ENCODE measurements around the gene HPDL.

HPDL gene

GRCh38 chr1:45317166-45317565, 9.5 kb upstream of the HPDL start:
- no peaks in the 10 kb centered on the region for H4K20me1 ChIP-seq (ENCODE audit: low read depth, low read length)
- no peak overlapping the region for H3K4me2 ChIP-seq (ENCODE audit: low read depth, low read length, poor library complexity, severe bottlenecking)
- H3K36me3 ChIP-seq (ENCODE audit: low read length) = no peaks in the 10 kb centered on the region
- no peak overlapping the region for H3K27ac ChIP-seq (ENCODE audit: low read depth, low read length)
- no peak for TF ChIP-seq EZH2phosphoT487 (conservative IDR thresholded peaks at IDR 0.05; ENCODE audit: low read length)
- TF ChIP-seq, protein P1, sequence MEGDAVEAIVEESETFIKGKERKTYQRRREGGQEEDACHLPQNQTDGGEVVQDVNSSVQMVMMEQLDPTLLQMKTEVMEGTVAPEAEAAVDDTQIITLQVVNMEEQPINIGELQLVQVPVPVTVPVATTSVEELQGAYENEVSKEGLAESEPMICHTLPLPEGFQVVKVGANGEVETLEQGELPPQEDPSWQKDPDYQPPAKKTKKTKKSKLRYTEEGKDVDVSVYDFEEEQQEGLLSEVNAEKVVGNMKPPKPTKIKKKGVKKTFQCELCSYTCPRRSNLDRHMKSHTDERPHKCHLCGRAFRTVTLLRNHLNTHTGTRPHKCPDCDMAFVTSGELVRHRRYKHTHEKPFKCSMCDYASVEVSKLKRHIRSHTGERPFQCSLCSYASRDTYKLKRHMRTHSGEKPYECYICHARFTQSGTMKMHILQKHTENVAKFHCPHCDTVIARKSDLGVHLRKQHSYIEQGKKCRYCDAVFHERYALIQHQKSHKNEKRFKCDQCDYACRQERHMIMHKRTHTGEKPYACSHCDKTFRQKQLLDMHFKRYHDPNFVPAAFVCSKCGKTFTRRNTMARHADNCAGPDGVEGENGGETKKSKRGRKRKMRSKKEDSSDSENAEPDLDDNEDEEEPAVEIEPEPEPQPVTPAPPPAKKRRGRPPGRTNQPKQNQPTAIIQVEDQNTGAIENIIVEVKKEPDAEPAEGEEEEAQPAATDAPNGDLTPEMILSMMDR (IDR thresholded peaks at IDR 0.05; ENCODE audit: insufficient read depth, low read length, poor library complexity, severe bottlenecking) = no peak
- no peaks in the 10 kb centered on the region for H3K27me3 ChIP-seq (ENCODE audit: low read length)
- H3K4me3 ChIP-seq (ENCODE audit: insufficient read depth, low read length, poor library complexity, severe bottlenecking) = no peak overlapping the region
- H3F3A ChIP-seq (ENCODE audit: insufficient read depth) = no peaks in the 10 kb centered on the region
- H3K9me3 ChIP-seq (ENCODE audit: insufficient read depth, low read length) = no peaks in the 10 kb centered on the region
- H2AFZ ChIP-seq (ENCODE audit: low read depth, low read length, severe bottlenecking) = no peak overlapping the region
- no peaks in the 10 kb centered on the region for H3K79me2 ChIP-seq (ENCODE audit: insufficient read depth, low read length)
- H3K9me2 ChIP-seq (replicated peaks; ENCODE audit: insufficient read depth, low read length) = no peaks in the 10 kb centered on the region
- H3K9ac ChIP-seq (ENCODE audit: low read length) = no peak overlapping the region

DNA sequence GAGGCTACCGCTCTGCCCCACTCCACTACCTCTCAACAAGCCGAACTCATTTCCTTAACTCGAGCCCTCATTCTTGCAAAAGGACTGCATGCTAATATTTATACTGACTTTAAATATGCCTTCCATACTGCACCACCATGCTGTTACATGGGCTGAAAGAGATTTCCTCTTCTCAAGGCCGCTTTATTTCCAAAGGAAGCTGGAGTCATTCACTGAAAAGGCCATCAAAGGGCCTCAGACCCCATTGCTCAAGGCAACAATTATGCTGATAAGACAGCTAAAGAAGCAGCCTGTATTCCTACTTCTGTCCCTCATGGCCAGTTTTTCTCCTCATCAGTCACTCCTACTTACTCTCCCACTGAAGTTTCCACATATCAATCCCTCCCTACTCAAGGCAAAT, 6.9 kb upstream of the HPDL start:
- Histone ChIP-seq H3K4me3 (ENCODE audit: insufficient read depth, low read length, poor library complexity, severe bottlenecking) (no peak overlapping the region), H3K9ac (ENCODE audit: low read length) (no peak overlapping the region), H2AFZ (ENCODE audit: low read depth, low read length, severe bottlenecking) (no peak overlapping the region), H3K27ac (ENCODE audit: low read depth, low read length) (no peak overlapping the region), H3K9me2 (replicated peaks; ENCODE audit: insufficient read depth, low read length) (no peaks in the 10 kb centered on the region), H3K79me2 (ENCODE audit: insufficient read depth, low read length) (no peaks in the 10 kb centered on the region), H3K4me2 (ENCODE audit: low read depth, low read length, poor library complexity, severe bottlenecking) (no peak overlapping the region), H3K36me3 (ENCODE audit: low read length) (no peaks in the 10 kb centered on the region), H3F3A (ENCODE audit: insufficient read depth) (no peaks in the 10 kb centered on the region), H4K20me1 (ENCODE audit: low read depth, low read length) (no peaks in the 10 kb centered on the region), H3K27me3 (ENCODE audit: low read length) (no peaks in the 10 kb centered on the region), H3K9me3 (ENCODE audit: insufficient read depth, low read length) (no peaks in the 10 kb centered on the region)
- TF ChIP-seq, protein P1 (IDR thresholded peaks at IDR 0.05; ENCODE audit: insufficient read depth, low read length, poor library complexity, severe bottlenecking) = no peak
- TF ChIP-seq EZH2phosphoT487 (conservative IDR thresholded peaks at IDR 0.05; ENCODE audit: low read length) = no peak

- TF ChIP-seq, protein P1 (IDR thresholded peaks at IDR 0.05; ENCODE audit: insufficient read depth, low read length, poor library complexity, severe bottlenecking) = no peak
- no peak for TF ChIP-seq EZH2phosphoT487 (conservative IDR thresholded peaks at IDR 0.05; ENCODE audit: low read length)
Observed at GRCh38 chr1:45321444-45321843, 5.3 kb upstream of the HPDL start.

More at GRCh38 chr1:45321444-45321843, 5.3 kb upstream of the HPDL start:
- Histone ChIP-seq H3K27me3 (ENCODE audit: low read length) (no peaks in the 10 kb centered on the region), H3K9me2 (replicated peaks; ENCODE audit: insufficient read depth, low read length) (no peaks in the 10 kb centered on the region), H3K4me2 (ENCODE audit: low read depth, low read length, poor library complexity, severe bottlenecking) (no peak overlapping the region), H2AFZ (ENCODE audit: low read depth, low read length, severe bottlenecking) (no peak overlapping the region), H4K20me1 (ENCODE audit: low read depth, low read length) (no peaks in the 10 kb centered on the region), H3K27ac (ENCODE audit: low read depth, low read length) (no peak overlapping the region), H3K79me2 (ENCODE audit: insufficient read depth, low read length) (0 out of 2 replicates have a peak, but pooled peaks cover 1% of the 10 kb centered on the region), H3F3A (ENCODE audit: insufficient read depth) (0 out of 2 replicates have a peak, but pooled peaks cover 6% of the 10 kb centered on the region), H3K9ac (ENCODE audit: low read length) (no peak overlapping the region), H3K36me3 (ENCODE audit: low read length) (no peaks in the 10 kb centered on the region), H3K4me3 (ENCODE audit: insufficient read depth, low read length, poor library complexity, severe bottlenecking) (no peak overlapping the region), H3K9me3 (ENCODE audit: insufficient read depth, low read length) (no peaks in the 10 kb centered on the region)

Measured in SU-DHL-6 (cell line).